HEK293 (cell line): ENCODE measurements around the gene NAV3.
A peak's percentile ranks its signal among the peaks of the same experiment; 100 is the strongest.

ENCODE experiments used
- CTCF ChIA-PET: fragments of 350-600 bp; formaldehyde crosslinking; extraction: SDS; loops from one replicate; lab custom pipeline; 2021; ENCODE audit warnings: antibody characterized with exemption; lab: Yijun Ruan, JAX
- POLR2A ChIA-PET: fragments of 300-600 bp; formaldehyde crosslinking; extraction: SDS; loops from one replicate; lab custom pipeline; 2020; ENCODE audit warnings: antibody characterized with exemption, inconsistent platforms; lab: Yijun Ruan, JAX
- H3K27ac ChIP-seq: fragments of 200-500 bp; sonication (Bioruptor generic); 2 replicates; pipeline ENCODE4 v1.5.1; 2014; ENCODE audit warnings: low read depth, low read length, control low read depth, inconsistent platforms; ENCODE audit errors: extremely low read depth
- H3K36me3 ChIP-seq, 2 experiments: fragments of 200-500 bp in 1 of 2; sonication (Bioruptor generic) in 1 of 2; 1 replicate in 1 of 2; 2 replicates in 1 of 2; pipeline ENCODE4 v1.5.1; 2014 to 2017; ENCODE audit warnings: inconsistent platforms in 2 of 2, low read length in 2 of 2; ENCODE audit not compliant: control insufficient read depth in 2 of 2, insufficient read depth in 1 of 2
- H3K4me1 ChIP-seq: fragments of 200-500 bp; sonication (Bioruptor generic); 2 replicates; pipeline ENCODE4 v1.5.1; 2014; ENCODE audit warnings: mild to moderate bottlenecking, low read length, inconsistent platforms; ENCODE audit not compliant: control insufficient read depth, insufficient read depth
- H3K4me3 ChIP-seq: 2 replicates; pipeline ENCODE4 v1.5.1; 2011; ENCODE audit warnings: low read depth, mild to moderate bottlenecking, control low read depth, low read length, moderate library complexity
- H3K9me3 ChIP-seq: fragments of 200-500 bp; sonication (Bioruptor generic); 2 replicates; pipeline ENCODE4 v1.5.1; 2014; ENCODE audit warnings: low read depth, low read length, inconsistent platforms; ENCODE audit not compliant: control insufficient read depth, insufficient read depth
- HOXA7 ChIP-seq: sonication (generic); formaldehyde crosslinking; IDR thresholded peaks from 2 replicates; pipeline ENCODE4 v1.8.1; 2022; ENCODE audit warnings: missing genetic modification reagents, borderline replicate concordance
- KLF1 ChIP-seq: fragments of 450-650 bp; formaldehyde crosslinking; IDR thresholded peaks from 2 replicates; pipeline ENCODE4 v1.5.1; 2016; ENCODE audit warnings: missing biosample characterization, missing genetic modification characterization
- YY1 ChIP-seq: fragments of 450-650 bp; formaldehyde crosslinking; IDR thresholded peaks from 2 replicates; pipeline ENCODE4 v1.5.1; 2018; ENCODE audit warnings: missing biosample characterization, missing genetic modification characterization
- ZNF132 ChIP-seq: fragments of 450-650 bp; formaldehyde crosslinking; IDR thresholded peaks from 2 replicates; pipeline ENCODE4 v1.5.1; 2017; ENCODE audit warnings: missing biosample characterization, missing genetic modification characterization, borderline replicate concordance
- ZNF354C ChIP-seq: fragments of 450-650 bp; formaldehyde crosslinking; IDR thresholded peaks from 2 replicates; pipeline ENCODE4 v1.5.1; 2016; ENCODE audit warnings: missing biosample characterization, missing genetic modification characterization, low read depth, borderline replicate concordance
- ZNF654 ChIP-seq: fragments of 450-650 bp; formaldehyde crosslinking; IDR thresholded peaks from 2 replicates; pipeline ENCODE4 v1.5.1; 2016; ENCODE audit warnings: low read depth, missing biosample characterization, missing genetic modification characterization
- ZNF707 ChIP-seq: fragments of 450-650 bp; formaldehyde crosslinking; IDR thresholded peaks from 2 replicates; pipeline ENCODE4 v1.5.1; 2016; ENCODE audit warnings: missing biosample characterization, missing genetic modification characterization
- ZNF830 ChIP-seq: fragments of 450-650 bp; IDR thresholded peaks from 2 replicates; pipeline ENCODE4 v1.5.0; 2018; ENCODE audit warnings: missing biosample characterization, missing genetic modification characterization, low read depth, mild to moderate bottlenecking, moderate library complexity
- TF ChIP-seq, protein P1 (sequence below): fragments of 450-650 bp; formaldehyde crosslinking; IDR thresholded peaks from 2 replicates; pipeline ENCODE4 v1.5.1; 2017; ENCODE audit warnings: missing biosample characterization, missing genetic modification characterization
- TF ChIP-seq, protein P2 (sequence below): fragments of 450-650 bp; formaldehyde crosslinking; IDR thresholded peaks from 2 replicates; pipeline ENCODE4 v1.5.1; 2016; ENCODE audit warnings: missing biosample characterization, missing genetic modification characterization, borderline replicate concordance
- TF ChIP-seq, protein P3 (sequence below): fragments of 450-650 bp; formaldehyde crosslinking; IDR thresholded peaks from 2 replicates; pipeline ENCODE4 v1.5.1; 2016; ENCODE audit warnings: missing biosample characterization, missing genetic modification characterization
- TF ChIP-seq, protein P4 (sequence below): sonication (generic); formaldehyde crosslinking; IDR thresholded peaks from 2 replicates; pipeline ENCODE4 v1.8.1; 2022; ENCODE audit warnings: mild to moderate bottlenecking, moderate library complexity, missing genetic modification reagents
- TF ChIP-seq, protein P5 (sequence below): fragments of 450-650 bp; formaldehyde crosslinking; IDR thresholded peaks from 2 replicates; pipeline ENCODE4 v1.5.1; 2017; ENCODE audit warnings: missing biosample characterization, mild to moderate bottlenecking, missing genetic modification characterization, moderate library complexity

Gene NAV3

DNA sequence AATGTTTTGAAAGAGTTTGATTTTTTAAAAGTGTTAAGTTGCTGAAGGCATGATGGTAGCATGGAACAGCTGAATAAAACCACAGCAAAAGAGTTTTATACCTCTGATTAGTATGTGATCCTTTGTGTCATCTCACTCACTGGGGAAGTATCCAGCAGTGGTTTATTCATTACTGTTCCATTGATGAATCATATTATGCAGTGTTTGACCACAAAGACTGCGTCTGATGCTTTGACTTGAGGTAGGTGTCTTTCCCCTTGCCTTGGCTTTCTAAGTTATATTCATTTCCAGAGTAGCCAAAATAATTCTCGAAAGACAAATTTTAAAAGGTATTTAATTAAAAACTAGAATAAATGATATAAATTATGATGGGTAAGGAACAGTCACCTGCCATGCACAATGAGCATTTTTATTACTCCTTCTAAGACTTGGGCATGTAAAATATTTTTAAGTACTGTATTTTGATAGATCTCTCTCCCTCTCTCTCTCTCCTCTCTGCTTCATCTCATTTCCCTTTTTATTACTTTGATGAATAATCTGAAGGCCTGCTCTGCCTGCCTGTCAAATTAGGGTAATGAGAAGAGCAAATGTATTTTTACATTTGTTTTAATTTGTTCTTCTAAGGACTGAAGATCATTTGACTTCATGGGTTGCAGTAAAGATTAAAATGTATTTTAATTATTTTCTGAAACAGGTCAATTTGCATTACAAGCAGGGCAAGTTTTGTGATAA, 164.9 kb downstream of the NAV3 start:
- Histone ChIP-seq H3K4me3 (no peak overlapping the region), H3K27ac (no peak overlapping the region), H3K9me3 (no peaks in the 10 kb centered on the region), H3K4me1 (peaks cover 6% of the 10 kb centered on the region; the same call in 1 of the 2 replicates), H3K36me3 (no peaks in the 10 kb centered on the region)
- ChIA-PET CTCF (interaction anchor here (0.7 kb wide), 1 partner anchor 135 kb away, joined by 3 read pairs; no protein-coding TSS in a partner anchor), POLR2A (no interaction called here)
- no peak for TF ChIP-seq ZNF354C (tag by site-specific recombination)
- TF ChIP-seq YY1 (tag by site-specific recombination), result no peak
- TF ChIP-seq, protein P1, sequence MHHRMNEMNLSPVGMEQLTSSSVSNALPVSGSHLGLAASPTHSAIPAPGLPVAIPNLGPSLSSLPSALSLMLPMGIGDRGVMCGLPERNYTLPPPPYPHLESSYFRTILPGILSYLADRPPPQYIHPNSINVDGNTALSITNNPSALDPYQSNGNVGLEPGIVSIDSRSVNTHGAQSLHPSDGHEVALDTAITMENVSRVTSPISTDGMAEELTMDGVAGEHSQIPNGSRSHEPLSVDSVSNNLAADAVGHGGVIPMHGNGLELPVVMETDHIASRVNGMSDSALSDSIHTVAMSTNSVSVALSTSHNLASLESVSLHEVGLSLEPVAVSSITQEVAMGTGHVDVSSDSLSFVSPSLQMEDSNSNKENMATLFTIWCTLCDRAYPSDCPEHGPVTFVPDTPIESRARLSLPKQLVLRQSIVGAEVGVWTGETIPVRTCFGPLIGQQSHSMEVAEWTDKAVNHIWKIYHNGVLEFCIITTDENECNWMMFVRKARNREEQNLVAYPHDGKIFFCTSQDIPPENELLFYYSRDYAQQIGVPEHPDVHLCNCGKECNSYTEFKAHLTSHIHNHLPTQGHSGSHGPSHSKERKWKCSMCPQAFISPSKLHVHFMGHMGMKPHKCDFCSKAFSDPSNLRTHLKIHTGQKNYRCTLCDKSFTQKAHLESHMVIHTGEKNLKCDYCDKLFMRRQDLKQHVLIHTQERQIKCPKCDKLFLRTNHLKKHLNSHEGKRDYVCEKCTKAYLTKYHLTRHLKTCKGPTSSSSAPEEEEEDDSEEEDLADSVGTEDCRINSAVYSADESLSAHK, result no peak
- TF ChIP-seq ZNF707, result no peak
- TF ChIP-seq, protein P2, sequence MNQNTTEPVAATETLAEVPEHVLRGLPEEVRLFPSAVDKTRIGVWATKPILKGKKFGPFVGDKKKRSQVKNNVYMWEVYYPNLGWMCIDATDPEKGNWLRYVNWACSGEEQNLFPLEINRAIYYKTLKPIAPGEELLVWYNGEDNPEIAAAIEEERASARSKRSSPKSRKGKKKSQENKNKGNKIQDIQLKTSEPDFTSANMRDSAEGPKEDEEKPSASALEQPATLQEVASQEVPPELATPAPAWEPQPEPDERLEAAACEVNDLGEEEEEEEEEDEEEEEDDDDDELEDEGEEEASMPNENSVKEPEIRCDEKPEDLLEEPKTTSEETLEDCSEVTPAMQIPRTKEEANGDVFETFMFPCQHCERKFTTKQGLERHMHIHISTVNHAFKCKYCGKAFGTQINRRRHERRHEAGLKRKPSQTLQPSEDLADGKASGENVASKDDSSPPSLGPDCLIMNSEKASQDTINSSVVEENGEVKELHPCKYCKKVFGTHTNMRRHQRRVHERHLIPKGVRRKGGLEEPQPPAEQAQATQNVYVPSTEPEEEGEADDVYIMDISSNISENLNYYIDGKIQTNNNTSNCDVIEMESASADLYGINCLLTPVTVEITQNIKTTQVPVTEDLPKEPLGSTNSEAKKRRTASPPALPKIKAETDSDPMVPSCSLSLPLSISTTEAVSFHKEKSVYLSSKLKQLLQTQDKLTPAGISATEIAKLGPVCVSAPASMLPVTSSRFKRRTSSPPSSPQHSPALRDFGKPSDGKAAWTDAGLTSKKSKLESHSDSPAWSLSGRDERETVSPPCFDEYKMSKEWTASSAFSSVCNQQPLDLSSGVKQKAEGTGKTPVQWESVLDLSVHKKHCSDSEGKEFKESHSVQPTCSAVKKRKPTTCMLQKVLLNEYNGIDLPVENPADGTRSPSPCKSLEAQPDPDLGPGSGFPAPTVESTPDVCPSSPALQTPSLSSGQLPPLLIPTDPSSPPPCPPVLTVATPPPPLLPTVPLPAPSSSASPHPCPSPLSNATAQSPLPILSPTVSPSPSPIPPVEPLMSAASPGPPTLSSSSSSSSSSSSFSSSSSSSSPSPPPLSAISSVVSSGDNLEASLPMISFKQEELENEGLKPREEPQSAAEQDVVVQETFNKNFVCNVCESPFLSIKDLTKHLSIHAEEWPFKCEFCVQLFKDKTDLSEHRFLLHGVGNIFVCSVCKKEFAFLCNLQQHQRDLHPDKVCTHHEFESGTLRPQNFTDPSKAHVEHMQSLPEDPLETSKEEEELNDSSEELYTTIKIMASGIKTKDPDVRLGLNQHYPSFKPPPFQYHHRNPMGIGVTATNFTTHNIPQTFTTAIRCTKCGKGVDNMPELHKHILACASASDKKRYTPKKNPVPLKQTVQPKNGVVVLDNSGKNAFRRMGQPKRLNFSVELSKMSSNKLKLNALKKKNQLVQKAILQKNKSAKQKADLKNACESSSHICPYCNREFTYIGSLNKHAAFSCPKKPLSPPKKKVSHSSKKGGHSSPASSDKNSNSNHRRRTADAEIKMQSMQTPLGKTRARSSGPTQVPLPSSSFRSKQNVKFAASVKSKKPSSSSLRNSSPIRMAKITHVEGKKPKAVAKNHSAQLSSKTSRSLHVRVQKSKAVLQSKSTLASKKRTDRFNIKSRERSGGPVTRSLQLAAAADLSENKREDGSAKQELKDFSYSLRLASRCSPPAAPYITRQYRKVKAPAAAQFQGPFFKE (tag by site-specific recombination), result no peak
- TF ChIP-seq, protein P3, sequence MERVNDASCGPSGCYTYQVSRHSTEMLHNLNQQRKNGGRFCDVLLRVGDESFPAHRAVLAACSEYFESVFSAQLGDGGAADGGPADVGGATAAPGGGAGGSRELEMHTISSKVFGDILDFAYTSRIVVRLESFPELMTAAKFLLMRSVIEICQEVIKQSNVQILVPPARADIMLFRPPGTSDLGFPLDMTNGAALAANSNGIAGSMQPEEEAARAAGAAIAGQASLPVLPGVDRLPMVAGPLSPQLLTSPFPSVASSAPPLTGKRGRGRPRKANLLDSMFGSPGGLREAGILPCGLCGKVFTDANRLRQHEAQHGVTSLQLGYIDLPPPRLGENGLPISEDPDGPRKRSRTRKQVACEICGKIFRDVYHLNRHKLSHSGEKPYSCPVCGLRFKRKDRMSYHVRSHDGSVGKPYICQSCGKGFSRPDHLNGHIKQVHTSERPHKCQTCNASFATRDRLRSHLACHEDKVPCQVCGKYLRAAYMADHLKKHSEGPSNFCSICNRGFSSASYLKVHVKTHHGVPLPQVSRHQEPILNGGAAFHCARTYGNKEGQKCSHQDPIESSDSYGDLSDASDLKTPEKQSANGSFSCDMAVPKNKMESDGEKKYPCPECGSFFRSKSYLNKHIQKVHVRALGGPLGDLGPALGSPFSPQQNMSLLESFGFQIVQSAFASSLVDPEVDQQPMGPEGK (tag by site-specific recombination), result no peak
- TF ChIP-seq, protein P4, sequence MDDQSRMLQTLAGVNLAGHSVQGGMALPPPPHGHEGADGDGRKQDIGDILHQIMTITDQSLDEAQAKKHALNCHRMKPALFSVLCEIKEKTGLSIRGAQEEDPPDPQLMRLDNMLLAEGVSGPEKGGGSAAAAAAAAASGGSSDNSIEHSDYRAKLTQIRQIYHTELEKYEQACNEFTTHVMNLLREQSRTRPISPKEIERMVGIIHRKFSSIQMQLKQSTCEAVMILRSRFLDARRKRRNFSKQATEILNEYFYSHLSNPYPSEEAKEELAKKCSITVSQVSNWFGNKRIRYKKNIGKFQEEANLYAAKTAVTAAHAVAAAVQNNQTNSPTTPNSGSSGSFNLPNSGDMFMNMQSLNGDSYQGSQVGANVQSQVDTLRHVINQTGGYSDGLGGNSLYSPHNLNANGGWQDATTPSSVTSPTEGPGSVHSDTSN (CRISPR knock-in tag), result no peak
- no peak for TF ChIP-seq ZNF132 (tag by site-specific recombination)

DNA sequence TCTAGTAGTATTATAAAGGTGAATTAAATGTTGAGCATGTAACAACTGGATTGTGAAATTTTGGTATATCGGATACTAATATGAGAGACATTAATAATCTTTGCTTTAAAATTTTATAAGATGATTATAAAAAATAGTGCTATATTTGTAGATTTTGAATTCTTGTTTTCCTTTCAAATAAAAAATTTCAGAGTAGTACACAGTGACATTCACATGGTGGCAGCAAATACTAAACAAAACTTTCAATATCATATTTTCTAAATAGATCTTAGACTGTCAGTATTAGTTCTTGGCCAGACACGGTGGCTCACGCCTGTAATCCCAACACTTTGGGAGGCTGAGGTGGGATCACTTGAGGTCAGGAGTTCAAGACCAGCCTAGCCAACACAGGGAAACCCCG, 166.0 kb downstream of the NAV3 start:
- POLR2A ChIA-PET, result no interaction called here

More for the DNA sequence above, 166.0 kb downstream of the NAV3 start:
- CTCF ChIA-PET, result interaction anchor here (0.6 to 0.7 kb wide), 2 partner anchors 31 to 134 kb away, joined by 3 read pairs; no protein-coding TSS in a partner anchor
- Histone ChIP-seq H3K4me3 (no peak overlapping the region), H3K9me3 (no peaks in the 10 kb centered on the region), H3K4me1 (peaks cover 6% of the 10 kb centered on the region; the same call in 1 of the 2 replicates), H3K36me3 (no peaks in the 10 kb centered on the region), H3K27ac (no peak overlapping the region)
- TF ChIP-seq, protein P5, sequence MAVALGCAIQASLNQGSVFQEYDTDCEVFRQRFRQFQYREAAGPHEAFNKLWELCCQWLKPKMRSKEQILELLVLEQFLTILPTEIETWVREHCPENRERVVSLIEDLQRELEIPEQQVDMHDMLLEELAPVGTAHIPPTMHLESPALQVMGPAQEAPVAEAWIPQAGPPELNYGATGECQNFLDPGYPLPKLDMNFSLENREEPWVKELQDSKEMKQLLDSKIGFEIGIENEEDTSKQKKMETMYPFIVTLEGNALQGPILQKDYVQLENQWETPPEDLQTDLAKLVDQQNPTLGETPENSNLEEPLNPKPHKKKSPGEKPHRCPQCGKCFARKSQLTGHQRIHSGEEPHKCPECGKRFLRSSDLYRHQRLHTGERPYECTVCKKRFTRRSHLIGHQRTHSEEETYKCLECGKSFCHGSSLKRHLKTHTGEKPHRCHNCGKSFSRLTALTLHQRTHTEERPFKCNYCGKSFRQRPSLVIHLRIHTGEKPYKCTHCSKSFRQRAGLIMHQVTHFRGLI, result no peak
- no peak for TF ChIP-seq ZNF830
- no peak for TF ChIP-seq KLF1 (tag by site-specific recombination)
- no peak for TF ChIP-seq HOXA7 (CRISPR knock-in tag)
- TF ChIP-seq ZNF654 (tag by site-specific recombination), result peak; percentile 4; the same call in 1 of the 2 replicates
